ENCODE data around the gene FRRS1.
"Not testable (repeated sequence)": the region's sequence is repeated elsewhere in the genome, so short reads cannot be mapped to it uniquely, and the experiment has no call there.

The FRRS1 gene

DNA sequence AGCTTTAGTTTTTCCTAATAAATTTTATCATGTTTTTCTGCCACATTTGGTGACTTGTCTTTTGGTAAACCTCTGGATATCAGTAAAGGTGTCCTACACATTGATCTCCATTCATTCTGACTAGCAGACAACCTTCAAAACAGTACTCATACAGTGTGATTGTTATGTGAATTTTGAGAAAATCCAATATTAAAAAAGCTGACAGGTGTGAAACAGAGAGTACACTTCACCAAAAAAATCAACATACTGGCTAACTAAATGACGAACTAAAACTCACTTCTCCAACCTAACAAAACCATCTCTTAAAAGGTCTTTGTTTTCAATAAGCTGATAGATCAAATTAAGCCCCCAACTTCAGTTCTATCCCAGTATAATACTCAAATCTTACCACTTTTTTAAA lies 1.5 kb downstream of the FRRS1 start:
- DNase-seq, result no peak

GRCh38 chr1:99764439-99764838 lies 2.0 kb downstream of the FRRS1 start:
- DNase-seq, result no peak

- DNase-seq, result no peak
Observed at GRCh38 chr1:99763956-99764355, 2.5 kb downstream of the FRRS1 start.

GRCh38 chr1:99761774-99762173 lies 4.7 kb downstream of the FRRS1 start:
- no peak for DNase-seq

GRCh38 chr1:99759518-99760160 lies 6.8 kb downstream of the FRRS1 start:
- DNase-seq, result no peak

DNA sequence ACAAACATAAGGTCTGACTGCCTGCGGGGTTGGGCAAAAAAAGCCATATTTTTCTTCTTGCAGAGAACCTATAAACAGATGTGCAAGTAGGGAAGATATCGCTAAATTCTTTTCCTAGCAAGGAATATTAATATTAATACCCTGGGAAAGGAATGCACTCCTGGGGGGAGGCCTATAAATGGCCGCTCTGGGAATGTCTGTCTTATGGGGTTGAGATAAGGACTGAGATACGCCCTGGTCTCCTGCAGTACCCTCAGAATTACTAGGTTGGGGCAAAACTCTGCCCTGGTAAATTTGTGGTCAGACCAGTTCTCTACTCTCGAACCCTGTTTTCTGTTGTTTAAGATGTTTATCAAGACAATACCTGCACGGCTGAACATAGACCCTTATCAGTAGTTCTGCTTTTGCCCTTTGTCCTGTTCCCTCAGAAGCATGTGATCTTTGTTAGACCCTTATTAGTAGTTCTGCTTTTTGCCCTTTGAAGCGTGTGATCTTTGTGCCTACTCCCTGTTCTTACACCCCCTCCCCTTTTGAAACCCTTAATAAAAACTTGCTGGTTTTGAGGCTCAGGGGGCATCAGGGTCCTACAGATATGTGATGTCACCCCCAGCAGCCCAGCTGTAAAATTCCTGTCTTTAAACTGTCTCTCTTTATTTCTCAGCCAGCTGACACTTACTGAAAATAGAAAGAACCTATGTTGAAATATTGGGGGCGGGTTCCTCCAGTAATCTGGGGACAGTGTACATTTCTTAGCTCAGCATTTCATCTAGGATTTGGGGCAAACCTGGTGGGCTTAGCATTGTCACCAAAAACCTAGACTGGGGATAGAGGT lies 7.5 kb downstream of the FRRS1 start:
- DNase-seq, result not testable (repeated sequence)

- no peak for DNase-seq
Observed at GRCh38 chr1:99758073-99758511, 8.3 kb downstream of the FRRS1 start.

- DNase-seq, result no peak
Observed at GRCh38 chr1:99756598-99756997, 9.8 kb downstream of the FRRS1 start.

DNA sequence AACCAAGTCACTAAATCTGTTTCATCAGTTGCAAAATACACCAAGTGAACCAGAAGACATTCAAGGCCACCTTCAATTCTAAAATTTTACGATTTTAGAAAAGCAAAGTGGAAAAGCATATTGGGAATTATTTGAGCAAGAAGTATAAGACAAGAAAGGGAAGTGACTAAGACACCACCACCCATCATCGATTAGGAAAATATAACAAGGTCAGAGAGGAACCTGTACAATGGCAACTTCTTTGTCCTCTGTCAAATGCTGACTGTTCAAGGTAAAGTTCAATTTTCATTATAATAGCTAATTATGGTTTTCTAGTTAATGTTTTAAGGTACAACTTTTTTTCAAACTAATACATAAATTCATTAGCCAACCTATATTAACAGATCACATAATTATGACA lies 10.8 kb downstream of the FRRS1 start:
- DNase-seq, result no peak

GRCh38 chr1:99754697-99755096 lies 11.7 kb downstream of the FRRS1 start:
- DNase-seq, result no peak

DNA sequence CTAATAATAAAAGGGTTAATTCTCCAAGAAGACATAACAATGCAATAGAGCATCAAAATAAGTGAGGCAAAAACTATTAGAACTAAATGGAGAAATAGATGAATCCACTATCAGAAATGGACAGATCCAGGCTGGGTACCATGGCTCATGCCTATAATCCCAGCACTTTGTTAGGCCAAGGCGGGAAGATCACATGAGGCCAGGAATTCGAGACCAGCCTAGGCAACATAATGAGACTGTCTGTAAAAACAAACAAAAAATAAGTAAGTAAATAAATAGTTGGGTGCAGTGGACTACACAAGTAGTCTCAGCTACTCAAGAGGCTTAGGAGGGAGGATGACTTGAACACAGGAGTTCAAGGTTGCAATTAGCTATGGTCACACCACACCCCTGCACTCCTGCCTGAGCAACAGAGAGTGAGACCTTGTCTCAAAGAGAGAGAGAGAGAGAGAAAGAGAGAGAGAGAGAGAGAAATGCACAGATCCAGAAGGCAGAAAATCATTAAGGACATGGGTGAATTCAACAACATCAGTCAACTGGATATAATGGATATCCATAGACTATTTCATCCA lies 12.3 kb downstream of the FRRS1 start:
- no peak for DNase-seq

- no peak for DNase-seq
Observed at GRCh38 chr1:99751877-99752504, 14.4 kb downstream of the FRRS1 start.

GRCh38 chr1:99749504-99750347 lies 16.7 kb downstream of the FRRS1 start:
- no peak for DNase-seq

DNA sequence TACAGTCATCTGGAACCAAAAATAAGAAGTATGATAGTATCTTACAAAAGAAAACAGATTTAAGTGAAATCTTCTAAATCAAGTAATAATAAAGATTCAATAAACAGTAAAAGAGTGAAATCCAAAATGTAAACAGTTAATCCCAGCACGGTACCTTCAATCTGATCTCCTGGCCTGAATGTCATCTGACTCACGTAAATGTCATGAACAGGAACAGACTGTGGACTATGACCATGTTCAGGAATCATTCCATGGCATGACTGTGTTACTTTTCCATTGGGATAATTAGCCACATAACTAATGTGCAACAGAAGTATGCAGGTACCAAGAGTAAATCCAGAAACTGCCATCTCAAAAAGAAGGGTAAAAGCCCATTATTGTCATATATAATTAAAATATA lies 18.0 kb downstream of the FRRS1 start:
- DNase-seq, result no peak

GRCh38 chr1:99745684-99746083 lies 20.8 kb downstream of the FRRS1 start:
- DNase-seq, result peak; percentile 67

- DNase-seq, result peak; percentile 91
Observed at GRCh38 chr1:99745061-99745460, 21.4 kb downstream of the FRRS1 start.

DNA sequence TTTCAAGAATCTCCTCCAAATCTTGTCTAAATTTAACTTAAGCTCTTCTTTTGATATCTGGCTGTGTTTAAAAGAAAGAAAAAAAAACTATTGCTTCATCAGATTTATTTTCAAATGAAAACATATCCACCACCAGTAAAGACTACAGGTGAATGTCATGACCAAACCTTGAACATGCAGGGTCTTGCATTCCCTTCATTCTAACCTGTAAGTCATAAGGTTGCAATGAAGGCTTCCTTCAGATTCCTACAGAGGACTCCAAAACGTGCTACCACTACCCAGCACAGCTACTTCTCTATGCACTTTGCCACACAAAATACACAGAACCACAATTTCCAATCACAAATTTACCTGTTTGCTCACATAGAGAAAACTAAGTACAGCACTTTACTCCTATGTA lies 26.3 kb downstream of the FRRS1 start:
- no peak for DNase-seq

GRCh38 chr1:99738858-99739465 lies 27.5 kb downstream of the FRRS1 start:
- DNase-seq, result peak; percentile 84

DNA sequence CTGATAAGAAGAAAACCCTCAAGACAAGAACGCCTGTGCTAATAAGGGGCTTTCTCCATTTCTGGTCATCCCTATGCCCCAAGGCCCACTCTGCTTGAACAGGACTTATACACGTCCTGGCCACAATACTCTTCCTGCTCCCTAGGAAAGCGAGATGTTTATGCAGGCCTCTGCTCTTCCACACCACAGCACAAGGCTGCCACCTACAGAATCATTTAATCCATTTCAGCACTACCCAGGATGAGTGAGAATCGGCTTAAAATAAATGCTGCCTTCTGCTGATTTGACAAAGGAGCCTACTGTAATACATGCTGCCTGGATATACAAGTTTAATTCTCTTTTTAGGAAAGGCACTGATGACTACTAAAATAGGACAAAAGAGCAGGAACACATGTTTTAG lies 29.4 kb downstream of the FRRS1 start:
- peak; percentile 96 for DNase-seq

- no peak for DNase-seq
Observed at GRCh38 chr1:99735852-99736251, 30.6 kb downstream of the FRRS1 start.

GRCh38 chr1:99731384-99731783 lies 35.1 kb downstream of the FRRS1 start:
- no peak for DNase-seq
